Lower leg skin (tissue), 4 donors: ENCODE measurements around the gene SLC66A3. TPM values are rescaled to one million over a fixed set of nuclear protein-coding genes. Genes with fewer than 3 reads are reported as not detected.
"Not testable (repeated sequence)": the region's sequence is repeated elsewhere in the genome, so short reads cannot be mapped to it uniquely, and the experiment has no call there.

Source experiments
- DNase-seq, 2 donors: peaks; one replicate each; pipeline ENCODE4 v3.0.0-alpha.2; 2019; ENCODE audit warnings: low spot score in 2 of 2
- H3K4me3 ChIP-seq: fragments of 200-600 bp; sonication (generic); 2 replicates; pipeline ENCODE4 v1.5.1; 2017; ENCODE audit warnings: mild to moderate bottlenecking, low read depth; ENCODE audit not compliant: poor library complexity, severe bottlenecking
- POLR2A ChIP-seq, 2 donors: fragments of 450-650 bp; IDR thresholded peaks; one replicate each; pipeline ENCODE4 v1.6.1; 2016 to 2017; ENCODE audit warnings: antibody characterized with exemption in 2 of 2, mild to moderate bottlenecking in 1 of 2, moderate library complexity in 1 of 2
- WGBS, 2 donors: methylation state at CpG; one replicate each; pipeline ENCODE4 v1.1.5; 2018; 5-methylcytosine and 5-hydroxymethylcytosine counted together
- intact Hi-C: fragments of 100-400 bp; cut with DNase I; formaldehyde crosslinking; loops from one replicate; pipeline ENCODE4 v1.15.0; 2023; ENCODE audit warnings: low total_unique reads
- total RNA-seq, 4 donors: library from RNA; depleted of rRNA; stranded (reverse); fragments of >200 nt; gene quantifications; one replicate each; pipeline ENCODE4 v1.1.0, GENCODE V29; 2016
- TF ChIP-seq, protein P1 (sequence below), 3 donors: fragments of 450-650 bp; IDR thresholded peaks; one replicate each; pipeline ENCODE4 v1.5.1; 2016; ENCODE audit warnings: antibody characterized with exemption in 3 of 3, mild to moderate bottlenecking in 3 of 3, moderate library complexity in 2 of 3

SLC66A3 gene
- total RNA-seq, 4 donors from 2014 or later = 12.7 to 37.4 (median 22.0) TPM

DNA sequence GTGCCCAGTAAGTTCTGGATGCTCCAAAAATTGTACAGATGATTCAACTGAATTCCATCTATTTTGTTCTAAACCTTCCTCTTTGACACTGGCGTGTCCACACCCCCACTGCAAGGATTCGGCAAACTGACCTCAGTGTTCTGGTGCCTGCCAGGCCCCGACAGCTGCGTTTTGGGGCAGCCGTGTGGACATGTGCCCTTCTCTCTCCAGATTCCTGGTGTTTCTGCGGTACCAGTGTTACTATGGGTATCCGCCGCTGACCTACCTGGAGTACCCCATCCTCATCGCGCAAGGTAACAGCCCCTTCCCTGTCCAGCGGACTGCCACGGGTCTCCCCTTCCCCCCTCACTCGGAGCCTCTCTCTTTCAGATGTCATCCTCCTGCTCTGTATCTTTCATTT is 5.0 kb downstream of the SLC66A3 start:
- intact Hi-C loops = no loop called here
- DNase-seq = peak in 1 of 2 donors; percentile 70
- TF ChIP-seq, protein P1, sequence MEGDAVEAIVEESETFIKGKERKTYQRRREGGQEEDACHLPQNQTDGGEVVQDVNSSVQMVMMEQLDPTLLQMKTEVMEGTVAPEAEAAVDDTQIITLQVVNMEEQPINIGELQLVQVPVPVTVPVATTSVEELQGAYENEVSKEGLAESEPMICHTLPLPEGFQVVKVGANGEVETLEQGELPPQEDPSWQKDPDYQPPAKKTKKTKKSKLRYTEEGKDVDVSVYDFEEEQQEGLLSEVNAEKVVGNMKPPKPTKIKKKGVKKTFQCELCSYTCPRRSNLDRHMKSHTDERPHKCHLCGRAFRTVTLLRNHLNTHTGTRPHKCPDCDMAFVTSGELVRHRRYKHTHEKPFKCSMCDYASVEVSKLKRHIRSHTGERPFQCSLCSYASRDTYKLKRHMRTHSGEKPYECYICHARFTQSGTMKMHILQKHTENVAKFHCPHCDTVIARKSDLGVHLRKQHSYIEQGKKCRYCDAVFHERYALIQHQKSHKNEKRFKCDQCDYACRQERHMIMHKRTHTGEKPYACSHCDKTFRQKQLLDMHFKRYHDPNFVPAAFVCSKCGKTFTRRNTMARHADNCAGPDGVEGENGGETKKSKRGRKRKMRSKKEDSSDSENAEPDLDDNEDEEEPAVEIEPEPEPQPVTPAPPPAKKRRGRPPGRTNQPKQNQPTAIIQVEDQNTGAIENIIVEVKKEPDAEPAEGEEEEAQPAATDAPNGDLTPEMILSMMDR (IDR thresholded peaks at IDR 0.05) = no peak
- TF ChIP-seq POLR2A (IDR thresholded peaks at IDR 0.05) = no peak
- 90 to 98% methylated on average over 13 of the region's 13 CpGs for WGBS, 2 donors
- H3K4me3 ChIP-seq = no peak overlapping the region

DNA sequence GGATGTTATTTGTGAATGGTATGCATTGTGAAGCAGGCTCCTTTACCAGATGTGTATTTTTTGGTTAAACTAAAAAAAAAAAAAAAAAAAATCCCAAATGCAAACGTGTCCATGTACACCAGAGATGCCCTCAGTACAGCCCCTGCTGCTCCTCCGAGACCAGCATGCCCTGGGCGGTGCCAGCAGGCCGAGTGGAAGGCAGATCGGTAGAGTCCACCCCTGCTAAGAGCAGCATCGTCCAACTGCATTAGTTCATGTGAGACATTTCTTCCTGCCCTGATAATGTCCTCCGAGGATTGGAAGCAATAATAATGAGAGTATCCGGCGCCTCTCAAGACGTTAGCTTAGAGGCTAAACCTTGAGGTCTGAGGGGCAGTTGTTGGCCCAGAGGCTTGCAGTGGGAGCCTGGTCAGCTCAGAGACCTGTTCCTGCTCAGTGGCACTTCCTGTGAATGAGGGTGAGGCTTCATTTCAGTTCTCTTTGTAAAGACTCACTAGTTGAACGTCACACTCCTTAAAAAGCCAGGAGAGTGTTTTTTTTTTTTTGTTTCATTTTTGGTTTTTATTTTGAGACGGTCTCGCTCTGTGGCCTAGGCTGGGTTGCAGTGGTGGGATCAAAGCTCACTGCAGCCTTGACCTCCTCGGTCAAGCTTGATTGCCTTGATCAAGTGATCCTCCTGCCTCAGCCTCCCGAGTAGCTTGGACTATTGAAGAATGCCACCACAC is 5.6 kb downstream of the SLC66A3 start:
- intact Hi-C loops = no loop called here
- peak in 1 of 2 donors; percentile 62 for DNase-seq
- no peak overlapping the region for H3K4me3 ChIP-seq
- WGBS, 2 donors = 84 to 86% methylated on average over 15 of the region's 15 CpGs
- TF ChIP-seq, protein P1 (IDR thresholded peaks at IDR 0.05) = no peak
- no peak for TF ChIP-seq POLR2A (IDR thresholded peaks at IDR 0.05)

DNA sequence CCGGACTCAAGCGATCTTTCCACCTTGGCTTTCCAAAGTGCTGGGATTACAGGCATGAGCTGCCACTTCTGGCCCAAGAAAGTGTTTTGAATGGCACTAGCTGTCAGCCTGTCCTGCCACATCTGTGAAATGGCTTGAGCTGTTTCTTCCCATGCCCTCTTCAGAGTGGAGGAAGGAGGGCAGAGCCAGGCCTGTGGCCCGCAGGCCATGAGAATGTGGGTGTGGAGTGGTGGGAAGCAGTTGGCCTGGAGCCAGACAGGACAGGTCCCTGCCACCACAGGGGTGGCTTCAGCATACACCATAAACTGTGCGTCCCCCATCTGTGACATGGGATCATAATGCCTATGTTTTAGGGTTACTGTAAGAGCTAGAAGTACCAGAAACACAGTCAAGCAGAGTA is 6.5 kb downstream of the SLC66A3 start:
- peak in 1 of 2 donors; percentile 62 for DNase-seq
- intact Hi-C loops = no loop called here
- TF ChIP-seq, protein P1 (IDR thresholded peaks at IDR 0.05) = no peak
- no peak for TF ChIP-seq POLR2A (IDR thresholded peaks at IDR 0.05)
- WGBS, 2 donors = 95 to 98% methylated on average over 4 of the region's 4 CpGs
- H3K4me3 ChIP-seq = no peak overlapping the region

DNA sequence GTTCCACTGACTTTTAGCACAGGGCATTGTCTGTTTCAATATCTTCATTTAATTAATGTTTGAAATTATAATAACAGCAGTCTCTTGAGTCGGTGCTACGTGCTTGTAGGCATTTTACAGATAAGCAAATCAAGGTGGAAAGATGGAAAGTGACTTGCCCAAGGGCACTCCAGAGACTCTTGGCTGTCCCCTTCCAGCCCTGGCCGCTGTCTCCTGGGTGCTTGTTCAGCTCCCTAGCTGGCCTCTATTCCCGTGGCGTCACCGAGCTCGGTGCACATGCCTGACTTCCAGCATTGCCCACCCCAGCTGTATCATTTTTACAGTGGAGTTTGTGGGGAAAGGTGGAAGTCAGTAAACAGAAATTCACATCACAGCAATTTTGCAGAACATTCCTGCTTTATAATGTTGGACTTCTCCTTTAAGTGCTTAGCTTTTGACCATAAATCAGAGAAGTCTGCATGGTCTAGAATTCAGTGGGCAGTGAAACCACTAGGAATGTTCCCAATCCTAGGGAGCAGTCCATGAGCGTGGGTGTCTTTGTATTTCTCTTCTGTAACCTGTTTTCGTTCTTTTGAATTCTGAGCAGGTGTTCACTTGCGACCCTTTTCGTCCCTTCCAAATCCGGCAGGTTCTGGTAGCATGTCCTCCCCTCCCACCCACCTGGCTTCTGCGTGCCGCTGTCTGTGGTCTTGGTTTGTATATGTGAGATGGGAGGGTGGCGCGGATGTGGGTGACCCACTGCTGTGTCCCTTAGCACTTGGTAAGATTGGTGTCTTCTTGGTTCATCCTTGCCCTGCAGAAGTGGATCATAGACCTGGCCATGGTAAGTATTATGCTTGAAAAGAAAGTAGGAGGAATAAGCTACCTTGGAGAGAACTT is 8.4 kb downstream of the SLC66A3 start:
- WGBS, 2 donors = 89 to 93% methylated on average over 16 of the region's 16 CpGs
- H3K4me3 ChIP-seq = no peak overlapping the region
- intact Hi-C loops = no loop called here
- no peak for TF ChIP-seq POLR2A (IDR thresholded peaks at IDR 0.05)
- DNase-seq = peak in 1 of 2 donors; percentile 64

DNA sequence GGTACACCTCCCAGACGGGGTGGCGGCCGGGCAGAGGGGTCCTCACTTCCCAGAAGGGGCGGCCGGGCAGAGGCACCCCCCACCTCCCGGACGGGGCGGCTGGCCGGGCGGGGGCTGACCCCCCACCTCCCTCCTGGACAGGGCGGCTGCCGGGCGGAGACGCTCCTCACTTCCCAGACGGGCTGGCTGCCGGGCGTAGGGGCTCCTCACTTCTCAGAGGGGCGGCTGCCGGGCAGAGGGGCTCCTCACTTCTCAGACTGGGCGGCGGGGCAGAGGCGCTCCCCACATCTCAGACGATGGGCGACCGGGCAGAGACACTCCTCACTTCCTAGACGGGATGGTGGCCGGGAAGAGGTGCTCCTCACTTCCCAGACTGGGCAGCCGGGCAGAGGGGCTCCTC is 9.8 kb downstream of the SLC66A3 start:
- not testable (repeated sequence) for H3K4me3 ChIP-seq, DNase-seq
- WGBS, 2 donors = 97% methylated on average over 13 to 27 of the region's 28 CpGs

DNA sequence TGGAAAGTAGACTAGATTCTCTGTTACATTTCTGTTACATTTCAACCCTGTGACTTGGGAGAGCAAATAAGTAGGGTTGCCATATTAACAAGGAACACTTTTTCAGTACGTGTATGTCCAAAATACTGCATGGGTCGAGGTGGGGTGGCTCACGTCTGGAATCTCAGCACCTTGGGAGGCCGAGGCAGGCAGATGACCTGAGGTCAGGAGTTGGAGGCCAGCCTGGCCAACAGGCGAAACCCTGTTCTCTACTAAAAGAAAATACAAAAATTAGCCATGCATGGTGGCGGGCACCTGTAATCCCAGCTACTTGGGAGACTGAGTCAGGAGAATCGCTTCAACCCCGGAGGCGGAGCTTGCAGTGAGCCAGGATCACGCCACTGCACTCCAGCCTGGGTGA is 11.2 kb downstream of the SLC66A3 start:
- TF ChIP-seq POLR2A (IDR thresholded peaks at IDR 0.05) = no peak
- TF ChIP-seq, protein P1 (IDR thresholded peaks at IDR 0.05) = no peak
- WGBS, 2 donors = 93 to 97% methylated on average over 10 of the region's 10 CpGs
- DNase-seq = peak in 1 of 2 donors; percentile 23
- no peak overlapping the region for H3K4me3 ChIP-seq
- intact Hi-C loops = no loop called here

More for the DNA sequence above, 9.8 kb downstream of the SLC66A3 start:
- intact Hi-C loops = not testable (repeated sequence)
